ENCODE results near the gene FZD2.

DNA sequence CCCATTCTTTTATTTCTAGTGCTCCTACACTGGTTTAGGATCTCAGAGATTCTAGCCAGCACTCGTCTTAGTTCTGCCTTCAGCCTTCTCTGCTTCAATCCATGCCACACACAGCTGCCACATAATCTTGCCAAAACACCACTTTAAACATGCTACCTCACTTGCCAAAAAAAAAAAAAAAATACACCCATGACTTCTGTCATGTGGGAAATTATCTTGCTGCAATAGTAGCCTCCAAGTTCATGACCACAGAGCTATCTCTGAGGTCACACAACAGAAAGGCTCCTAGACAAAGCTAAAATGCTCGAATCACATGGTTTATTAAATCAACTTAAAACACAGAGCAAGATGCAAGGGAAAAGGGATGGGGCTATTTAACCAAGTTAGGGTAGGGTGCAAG is 18.1 kb downstream of the FZD2 start:
- TF ChIP-seq, protein P1, sequence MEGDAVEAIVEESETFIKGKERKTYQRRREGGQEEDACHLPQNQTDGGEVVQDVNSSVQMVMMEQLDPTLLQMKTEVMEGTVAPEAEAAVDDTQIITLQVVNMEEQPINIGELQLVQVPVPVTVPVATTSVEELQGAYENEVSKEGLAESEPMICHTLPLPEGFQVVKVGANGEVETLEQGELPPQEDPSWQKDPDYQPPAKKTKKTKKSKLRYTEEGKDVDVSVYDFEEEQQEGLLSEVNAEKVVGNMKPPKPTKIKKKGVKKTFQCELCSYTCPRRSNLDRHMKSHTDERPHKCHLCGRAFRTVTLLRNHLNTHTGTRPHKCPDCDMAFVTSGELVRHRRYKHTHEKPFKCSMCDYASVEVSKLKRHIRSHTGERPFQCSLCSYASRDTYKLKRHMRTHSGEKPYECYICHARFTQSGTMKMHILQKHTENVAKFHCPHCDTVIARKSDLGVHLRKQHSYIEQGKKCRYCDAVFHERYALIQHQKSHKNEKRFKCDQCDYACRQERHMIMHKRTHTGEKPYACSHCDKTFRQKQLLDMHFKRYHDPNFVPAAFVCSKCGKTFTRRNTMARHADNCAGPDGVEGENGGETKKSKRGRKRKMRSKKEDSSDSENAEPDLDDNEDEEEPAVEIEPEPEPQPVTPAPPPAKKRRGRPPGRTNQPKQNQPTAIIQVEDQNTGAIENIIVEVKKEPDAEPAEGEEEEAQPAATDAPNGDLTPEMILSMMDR (conservative IDR thresholded peaks at IDR 0.05; ENCODE audit: low read depth, low read length): no peak
- no peak for TF ChIP-seq EZH2 (IDR thresholded peaks at IDR 0.05; ENCODE audit: borderline replicate concordance, low read depth, low read length, poor library complexity, severe bottlenecking)
